Stimulated activated naive CD8-positive, alpha-beta T cell treated with anti-CD3 and anti-CD28 coated beads, Interleukin-15, amount 100 ng/mL, for 72 hours (primary cell): Measurements from ENCODE around the gene RDH14.

Experiments used
- ATAC-seq: fragments of 150-1000 bp; cut with Tn5 transposase; 2 replicates; pipeline ENCODE4 v1.10.0; 2021; ENCODE audit warnings: mild to moderate bottlenecking, moderate library complexity
- DNase-seq, 2 donors: peaks; one replicate each; pipeline ENCODE4 v3.0.0; 2021 to 2022
- H3K27ac Mint-ChIP-seq, 2 donors: one replicate each; pipeline ENCODE4 v1.8.0; 2022; ENCODE audit warnings: mild to moderate bottlenecking in 2 of 2, mixed read lengths in 2 of 2, moderate library complexity in 2 of 2
- H3K27me3 Mint-ChIP-seq: one replicate; pipeline ENCODE4 v1.8.0; 2022; ENCODE audit warnings: mixed read lengths
- H3K4me1 Mint-ChIP-seq: one replicate; pipeline ENCODE4 v1.8.0; 2022; ENCODE audit warnings: mild to moderate bottlenecking, mixed read lengths
- H3K4me3 Mint-ChIP-seq, 2 donors: one replicate each; pipeline ENCODE4 v1.8.0; 2022; ENCODE audit warnings: mild to moderate bottlenecking in 2 of 2, mixed read lengths in 2 of 2, moderate library complexity in 1 of 2
- H3K9me3 Mint-ChIP-seq, 2 donors: one replicate each; pipeline ENCODE4 v1.8.0; 2022; ENCODE audit warnings: mixed read lengths in 2 of 2

RDH14 gene

GRCh38 chr2:18518116-18519111 lies 42.0 kb downstream of the RDH14 start:
- H3K27me3 Mint-ChIP-seq = peaks cover 43% of the 10 kb centered on the region
- DNase-seq (no peak), ATAC-seq (no peak)
- no peaks in the 10 kb centered on the region for H3K4me1 Mint-ChIP-seq
- no peak overlapping the region for H3K27ac Mint-ChIP-seq
- H3K9me3 Mint-ChIP-seq = no peaks in the 10 kb centered on the region
- H3K4me3 Mint-ChIP-seq = no peak overlapping the region

- no peak for ATAC-seq
- Mint-ChIP-seq H3K27me3 (peaks cover 43% of the 10 kb centered on the region), H3K4me3 (no peak overlapping the region), H3K4me1 (no peaks in the 10 kb centered on the region), H3K9me3 (no peaks in the 10 kb centered on the region), H3K27ac (no peak overlapping the region)
- no peak for DNase-seq
These were observed 43.1 kb downstream of the RDH14 start for GRCh38 chr2:18517386-18517785.

- H3K27ac Mint-ChIP-seq = no peak overlapping the region
- no peaks in the 10 kb centered on the region for H3K4me1 Mint-ChIP-seq
- H3K4me3 Mint-ChIP-seq = no peak overlapping the region
- DNase-seq = no peak
- ATAC-seq = no peak
- no peaks in the 10 kb centered on the region for H3K9me3 Mint-ChIP-seq
- peaks cover 45% of the 10 kb centered on the region for H3K27me3 Mint-ChIP-seq
These were observed 44.3 kb downstream of the RDH14 start for GRCh38 chr2:18516112-18516511.

- Mint-ChIP-seq H3K4me3 (no peak overlapping the region), H3K9me3 (no peaks in the 10 kb centered on the region), H3K4me1 (no peaks in the 10 kb centered on the region), H3K27ac (peak overlapping the region in 1 of 2 donors; percentile 46), H3K27me3 (peaks cover 58% of the 10 kb centered on the region)
- DNase-seq (no peak), ATAC-seq (no peak)
These were observed 45.7 kb downstream of the RDH14 start for GRCh38 chr2:18514526-18515461.

- no peaks in the 10 kb centered on the region for H3K4me1 Mint-ChIP-seq
- ATAC-seq = no peak
These were observed 49.7 kb downstream of the RDH14 start for GRCh38 chr2:18510775-18511174.

GRCh38 chr2:18506883-18507509 lies 53.5 kb downstream of the RDH14 start:
- ATAC-seq (no peak), DNase-seq (no peak)
- no peak overlapping the region for H3K4me3 Mint-ChIP-seq
- no peaks in the 10 kb centered on the region for H3K9me3 Mint-ChIP-seq
- H3K4me1 Mint-ChIP-seq = no peaks in the 10 kb centered on the region
- H3K27me3 Mint-ChIP-seq = peaks cover 32% of the 10 kb centered on the region
- H3K27ac Mint-ChIP-seq = no peak overlapping the region

More at GRCh38 chr2:18510775-18511174, 49.7 kb downstream of the RDH14 start:
- no peak for DNase-seq
- Mint-ChIP-seq H3K27ac (no peak overlapping the region), H3K4me3 (no peak overlapping the region), H3K27me3 (peaks cover 42% of the 10 kb centered on the region), H3K9me3 (no peaks in the 10 kb centered on the region)

GRCh38 chr2:18505703-18506341 lies 54.6 kb downstream of the RDH14 start:
- DNase-seq (no peak), ATAC-seq (no peak)
- Mint-ChIP-seq H3K4me3 (no peak overlapping the region), H3K27ac (no peak overlapping the region), H3K4me1 (no peaks in the 10 kb centered on the region), H3K27me3 (peaks cover 26% of the 10 kb centered on the region), H3K9me3 (no peaks in the 10 kb centered on the region)
